Thyroid gland (tissue), 4 donors: Measurements from ENCODE around the gene MN1. TPM values are rescaled to one million over a fixed set of nuclear protein-coding genes. Genes with fewer than 3 reads are reported as not detected.

ENCODE experiments used
- DNase-seq, 2 donors: peaks; one replicate each; pipeline ENCODE4 v3.0.0-alpha.2; 2019
- H3K27ac ChIP-seq, 3 donors: fragments of 200-600 bp; sonication (generic); 1 replicate in 2 of 3; 2 replicates in 1 of 3; pipeline ENCODE4 v1.5.1; 2016 to 2019; ENCODE audit warnings: mild to moderate bottlenecking in 1 of 3, moderate library complexity in 1 of 3
- H3K27me3 ChIP-seq: fragments of 200-600 bp; sonication (generic); one replicate; pipeline ENCODE4 v1.5.1; 2019
- H3K36me3 ChIP-seq, 2 donors: fragments of 200-600 bp; sonication (generic); one replicate each; pipeline ENCODE4 v1.5.1; 2016 to 2019
- H3K4me1 ChIP-seq, 2 donors: fragments of 200-600 bp; sonication (generic); one replicate each; pipeline ENCODE4 v1.5.1; 2017 to 2019
- H3K4me3 ChIP-seq, 3 donors: fragments of 200-600 bp; sonication (generic); replicated peaks in 1 of 3; 1 replicate in 2 of 3; 2 replicates in 1 of 3; pipeline ENCODE4 v1.5.1; 2016; ENCODE audit warnings: mild to moderate bottlenecking in 1 of 3
- H3K9me3 ChIP-seq: fragments of 200-600 bp; sonication (generic); one replicate; pipeline ENCODE4 v1.5.1; 2017
- POLR2A ChIP-seq, 2 donors: fragments of 450-650 bp; IDR thresholded peaks; one replicate each; pipeline ENCODE4 v1.6.1; 2017; ENCODE audit warnings: antibody characterized with exemption in 2 of 2, mild to moderate bottlenecking in 2 of 2, moderate library complexity in 1 of 2
- WGBS, 2 donors: methylation state at CpG; one replicate each; pipeline ENCODE4 v1.1.5; 2017; 5-methylcytosine and 5-hydroxymethylcytosine counted together
- intact Hi-C: fragments of 100-400 bp; cut with DNase I; formaldehyde crosslinking; loops from one replicate; pipeline ENCODE4 v1.15.1; 2023
- total RNA-seq, 4 donors: library from RNA; depleted of rRNA; stranded (reverse); fragments of >200 nt; gene quantifications; one replicate each; pipeline ENCODE4 v1.2.3, GENCODE V29; 2016
- TF ChIP-seq, protein P1 (sequence below), 6 experiments: fragments of 200-600 bp in 3 of 6; fragments of 450-650 bp in 3 of 6; sonication (generic) in 3 of 6; IDR thresholded peaks; one replicate each; pipeline ENCODE4 v1.5.1; 2016 to 2019; ENCODE audit warnings: antibody characterized with exemption in 6 of 6, mild to moderate bottlenecking in 2 of 6, inconsistent platforms in 1 of 6, moderate library complexity in 1 of 6

Gene MN1
- total RNA-seq, 4 donors from 2014 or later: 2.5 to 4.5 (median 2.9) TPM

DNA sequence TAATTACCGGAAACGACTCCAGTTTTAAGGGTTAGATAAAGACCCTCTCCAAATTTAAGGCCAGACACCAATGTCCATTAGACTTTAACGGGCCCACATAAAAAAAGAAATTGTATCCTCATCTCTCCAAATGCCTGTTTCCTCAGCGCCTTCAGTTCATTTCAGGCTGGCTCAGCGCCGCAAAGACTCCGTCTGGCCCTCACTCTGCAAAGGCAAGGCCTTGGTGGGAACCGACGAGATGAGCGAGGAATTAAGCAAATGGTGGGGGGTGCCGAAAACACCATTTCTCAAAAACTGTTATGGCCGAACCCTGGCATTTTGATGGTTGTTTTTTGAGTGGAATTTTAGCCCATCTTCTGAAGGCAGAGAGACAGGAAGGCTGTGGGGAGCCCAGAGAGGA is 15.7 kb downstream of the MN1 start:
- Histone ChIP-seq H3K36me3 (no peaks in the 10 kb centered on the region), H3K4me1 (no peaks in the 10 kb centered on the region), H3K9me3 (no peaks in the 10 kb centered on the region), H3K27me3 (no peaks in the 10 kb centered on the region), H3K4me3 (no peak overlapping the region), H3K27ac (peak overlapping the region in 1 of 3 donors; percentile 50)
- WGBS, 2 donors: 84 to 86% methylated on average over 12 of the region's 12 CpGs
- intact Hi-C loops: no loop called here
- TF ChIP-seq, protein P1, sequence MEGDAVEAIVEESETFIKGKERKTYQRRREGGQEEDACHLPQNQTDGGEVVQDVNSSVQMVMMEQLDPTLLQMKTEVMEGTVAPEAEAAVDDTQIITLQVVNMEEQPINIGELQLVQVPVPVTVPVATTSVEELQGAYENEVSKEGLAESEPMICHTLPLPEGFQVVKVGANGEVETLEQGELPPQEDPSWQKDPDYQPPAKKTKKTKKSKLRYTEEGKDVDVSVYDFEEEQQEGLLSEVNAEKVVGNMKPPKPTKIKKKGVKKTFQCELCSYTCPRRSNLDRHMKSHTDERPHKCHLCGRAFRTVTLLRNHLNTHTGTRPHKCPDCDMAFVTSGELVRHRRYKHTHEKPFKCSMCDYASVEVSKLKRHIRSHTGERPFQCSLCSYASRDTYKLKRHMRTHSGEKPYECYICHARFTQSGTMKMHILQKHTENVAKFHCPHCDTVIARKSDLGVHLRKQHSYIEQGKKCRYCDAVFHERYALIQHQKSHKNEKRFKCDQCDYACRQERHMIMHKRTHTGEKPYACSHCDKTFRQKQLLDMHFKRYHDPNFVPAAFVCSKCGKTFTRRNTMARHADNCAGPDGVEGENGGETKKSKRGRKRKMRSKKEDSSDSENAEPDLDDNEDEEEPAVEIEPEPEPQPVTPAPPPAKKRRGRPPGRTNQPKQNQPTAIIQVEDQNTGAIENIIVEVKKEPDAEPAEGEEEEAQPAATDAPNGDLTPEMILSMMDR (IDR thresholded peaks at IDR 0.05): no peak
- TF ChIP-seq POLR2A (IDR thresholded peaks at IDR 0.05): no peak
- no peak for DNase-seq

DNA sequence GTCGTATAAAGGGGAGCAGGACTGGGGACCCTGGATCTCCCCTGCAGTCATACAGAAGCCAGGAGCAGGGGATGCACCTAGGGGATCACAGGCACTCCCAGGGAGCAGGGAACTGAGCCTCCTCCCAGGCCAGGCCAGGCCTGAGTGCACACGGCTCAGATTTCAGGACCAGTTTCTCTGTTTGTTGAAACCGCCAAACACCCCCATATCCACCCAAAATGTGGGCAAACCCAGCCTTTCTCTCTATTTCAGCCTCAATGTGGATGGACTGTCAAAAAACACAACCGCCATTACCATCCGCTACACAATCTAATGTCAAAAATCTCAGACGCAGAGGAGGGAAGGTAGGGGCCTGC is 17.5 kb downstream of the MN1 start:
- WGBS, 2 donors: 85 to 90% methylated on average over 6 of the region's 6 CpGs
- no peak overlapping the region for H3K27ac ChIP-seq
- intact Hi-C loops: no loop called here
- DNase-seq: no peak
- no peaks in the 10 kb centered on the region for H3K9me3 ChIP-seq
- H3K27me3 ChIP-seq: no peaks in the 10 kb centered on the region
- no peaks in the 10 kb centered on the region for H3K36me3 ChIP-seq
- no peak for TF ChIP-seq POLR2A (IDR thresholded peaks at IDR 0.05)
- TF ChIP-seq, protein P1 (IDR thresholded peaks at IDR 0.05): no peak
- no peak overlapping the region for H3K4me3 ChIP-seq
- H3K4me1 ChIP-seq: no peaks in the 10 kb centered on the region

DNA sequence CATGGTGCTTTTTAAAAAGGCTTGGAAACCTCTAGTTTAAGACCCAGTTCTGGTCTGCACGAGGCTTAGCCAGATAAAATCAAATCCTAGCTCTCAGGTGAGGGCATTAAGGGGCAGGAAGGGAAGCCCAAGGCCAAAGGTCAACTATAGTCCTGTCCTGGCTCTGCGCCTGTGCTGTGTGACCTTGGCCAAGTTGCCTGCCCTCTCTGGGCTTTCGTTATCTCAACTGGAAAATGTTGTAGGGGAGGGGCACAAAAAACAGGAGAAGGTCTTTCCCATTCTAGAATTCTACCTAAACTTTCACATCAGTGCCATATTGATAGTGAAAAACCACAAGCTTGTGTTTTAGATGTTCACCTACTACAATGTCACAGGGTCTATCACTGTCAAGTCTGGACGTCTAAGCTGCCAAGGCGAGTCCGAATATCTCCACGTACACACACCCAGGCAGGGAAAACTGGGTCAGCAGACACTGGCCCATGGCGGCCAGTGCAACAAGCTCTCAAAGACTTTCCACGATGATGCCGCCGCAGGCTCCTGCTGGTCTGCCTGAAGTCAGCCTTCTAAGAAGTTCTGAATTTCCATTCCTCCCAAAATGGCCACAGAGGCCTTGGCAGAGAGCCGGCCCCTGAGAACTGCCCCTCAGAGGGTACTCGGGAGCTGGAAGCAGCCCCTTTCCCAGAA is 18.0 kb downstream of the MN1 start:
- Histone ChIP-seq H3K27ac (peak overlapping the region in 1 of 3 donors; percentile 24), H3K27me3 (no peaks in the 10 kb centered on the region), H3K36me3 (no peaks in the 10 kb centered on the region), H3K9me3 (no peaks in the 10 kb centered on the region), H3K4me3 (no peak overlapping the region), H3K4me1 (no peaks in the 10 kb centered on the region)
- DNase-seq: no peak
- TF ChIP-seq, protein P1 (IDR thresholded peaks at IDR 0.05): no peak
- no peak for TF ChIP-seq POLR2A (IDR thresholded peaks at IDR 0.05)
- 69 to 85% methylated on average over 13 of the region's 13 CpGs for WGBS, 2 donors
- intact Hi-C loops: no loop called here

DNA sequence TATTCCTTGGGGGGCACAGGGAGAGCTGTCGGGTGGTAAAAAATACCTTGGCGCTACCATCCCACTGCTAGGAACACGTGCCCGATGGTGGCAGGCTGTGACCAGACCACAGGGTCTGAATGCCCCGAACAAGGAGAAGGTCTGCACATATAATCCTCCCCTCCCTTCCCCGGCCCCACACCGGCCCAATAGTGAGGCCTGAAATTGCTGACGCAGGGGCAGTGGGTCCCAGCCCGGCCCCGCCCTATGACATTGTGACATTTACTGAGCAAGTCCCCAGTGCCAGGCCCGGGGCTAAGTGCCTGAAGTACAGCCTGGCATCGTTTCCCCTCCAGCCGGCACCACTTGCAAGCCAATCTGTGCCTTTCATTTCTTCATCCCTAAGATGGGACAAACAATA is 19.5 kb downstream of the MN1 start:
- WGBS, 2 donors: 81 to 90% methylated on average over 13 of the region's 13 CpGs
- DNase-seq: no peak
- Histone ChIP-seq H3K4me1 (no peaks in the 10 kb centered on the region), H3K27me3 (no peaks in the 10 kb centered on the region), H3K4me3 (no peak overlapping the region), H3K27ac (no peak overlapping the region), H3K36me3 (no peaks in the 10 kb centered on the region), H3K9me3 (no peaks in the 10 kb centered on the region)
- TF ChIP-seq, protein P1 (IDR thresholded peaks at IDR 0.05): no peak
- TF ChIP-seq POLR2A (IDR thresholded peaks at IDR 0.05): no peak
- intact Hi-C loops: no loop called here

DNA sequence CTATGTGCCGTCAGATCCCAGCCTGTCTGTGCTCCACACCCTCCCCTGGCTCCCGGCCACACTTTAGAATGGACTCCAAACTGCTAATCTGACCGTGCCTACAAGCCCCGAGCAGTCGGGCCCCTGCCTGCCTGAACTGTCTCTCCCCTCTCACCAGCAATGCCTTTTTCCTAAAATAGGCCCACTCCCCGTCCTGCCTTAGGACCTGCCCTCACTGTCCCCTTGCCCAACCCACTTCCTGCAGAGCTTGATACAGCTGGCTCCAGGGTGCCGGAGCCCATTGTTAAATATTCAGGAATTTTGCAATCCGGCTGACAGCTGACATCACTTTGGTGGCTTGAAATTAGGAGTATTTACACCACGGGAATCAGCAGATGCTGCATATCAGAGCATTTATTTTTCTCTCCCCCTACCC is 21.4 kb downstream of the MN1 start:
- H3K27ac ChIP-seq: peak overlapping the region in 1 of 3 donors; percentile 57

More for the DNA sequence above, 21.4 kb downstream of the MN1 start:
- WGBS, 2 donors: 78 to 79% methylated on average over 7 to 9 of the region's 9 CpGs
- Histone ChIP-seq H3K36me3 (no peaks in the 10 kb centered on the region), H3K27me3 (no peaks in the 10 kb centered on the region), H3K9me3 (no peaks in the 10 kb centered on the region), H3K4me3 (no peak overlapping the region), H3K4me1 (peaks cover 0 to 4% of the 10 kb centered on the region in 2 donors)
- intact Hi-C loops: no loop called here
- no peak for TF ChIP-seq POLR2A (IDR thresholded peaks at IDR 0.05)
- DNase-seq: no peak
